Hepatocyte (in vitro differentiated cells): ENCODE measurements around the gene CHN2. TPM values are rescaled to one million over a fixed set of nuclear protein-coding genes. Genes with fewer than 3 reads are reported as not detected.

ENCODE experiments used
- DNase-seq: peaks from one replicate; pipeline ENCODE4 v3.0.0-alpha.2; 2016; ENCODE audit warnings: low spot score
- H2AFZ ChIP-seq: fragments of 200-600 bp; sonication (generic); 2 replicates; pipeline ENCODE4 v1.6.0; 2016; ENCODE audit warnings: antibody characterized with exemption, mild to moderate bottlenecking
- H3K27ac ChIP-seq: fragments of 200-600 bp; sonication (generic); 2 replicates; pipeline ENCODE4 v1.5.1; 2016; ENCODE audit warnings: mild to moderate bottlenecking
- H3K27me3 ChIP-seq: fragments of 200-600 bp; sonication (generic); 2 replicates; pipeline ENCODE4 v1.6.1; 2016
- H3K36me3 ChIP-seq: fragments of 200-600 bp; sonication (generic); replicated peaks from 2 replicates; pipeline ENCODE4 v1.5.1; 2016; ENCODE audit warnings: low read depth; ENCODE audit not compliant: insufficient read depth
- H3K4me1 ChIP-seq: fragments of 200-600 bp; sonication (generic); 2 replicates; pipeline ENCODE4 v1.5.1; 2016; ENCODE audit warnings: mild to moderate bottlenecking, moderate library complexity; ENCODE audit not compliant: insufficient read depth
- H3K4me2 ChIP-seq: fragments of 200-600 bp; sonication (generic); 2 replicates; pipeline ENCODE4 v1.6.0; 2016
- H3K4me3 ChIP-seq: fragments of 200-600 bp; sonication (generic); 2 replicates; pipeline ENCODE4 v1.5.1; 2016; ENCODE audit warnings: mild to moderate bottlenecking
- H3K79me2 ChIP-seq: fragments of 200-600 bp; sonication (generic); 2 replicates; pipeline ENCODE4 v1.6.0; 2017; ENCODE audit warnings: mild to moderate bottlenecking
- H3K9me2 ChIP-seq: fragments of 200-600 bp; sonication (generic); replicated peaks from 2 replicates; pipeline ENCODE4 v1.6.0; 2017; ENCODE audit warnings: mild to moderate bottlenecking; ENCODE audit not compliant: insufficient read depth
- H3K9me3 ChIP-seq: fragments of 200-600 bp; sonication (generic); 2 replicates; pipeline ENCODE4 v1.5.1; 2016; ENCODE audit warnings: low read depth, mild to moderate bottlenecking
- H4K20me1 ChIP-seq: fragments of 200-600 bp; sonication (generic); 2 replicates; pipeline ENCODE4 v1.6.0; 2016; ENCODE audit warnings: mild to moderate bottlenecking; ENCODE audit not compliant: insufficient read depth, poor library complexity, severe bottlenecking
- CTCF ChIP-seq: fragments of 200-600 bp; sonication (generic); IDR thresholded peaks from 2 replicates; pipeline ENCODE4 v1.5.1; 2016; ENCODE audit warnings: antibody characterized with exemption, mild to moderate bottlenecking; ENCODE audit not compliant: poor library complexity
- EZH2 ChIP-seq: fragments of 200-600 bp; sonication (generic); IDR thresholded peaks from 2 replicates; pipeline ENCODE4 v1.6.1; 2016; ENCODE audit warnings: antibody characterized with exemption, mild to moderate bottlenecking, borderline replicate concordance
- EZH2phosphoT487 ChIP-seq: fragments of 200-600 bp; sonication (generic); IDR thresholded peaks from one replicate; pipeline ENCODE4 v1.6.1; 2018; ENCODE audit warnings: antibody characterized with exemption, mild to moderate bottlenecking, low read depth, moderate library complexity; ENCODE audit not compliant: unreplicated experiment, severe bottlenecking
- WGBS: methylation state at CpG from one replicate; pipeline ENCODE4 v1.1.6; 2016; ENCODE audit warnings: low lambda C conversion rate; ENCODE audit errors: missing lambda C conversion rate; 5-methylcytosine and 5-hydroxymethylcytosine counted together
- polyA plus RNA-seq: library from polyadenylated mRNA; unstranded; fragments of >200 nt; fragmentation: Nextera tagmentation; extraction: Ambion mirVana; gene quantifications from 2 replicates; pipeline ENCODE4 v1.2.1, GENCODE V29; 2016
- total RNA-seq: library from RNA; depleted of rRNA; stranded (reverse); fragments of >200 nt; gene quantifications from 2 replicates; pipeline ENCODE4 v1.2.3, GENCODE V29; 2014

Gene CHN2
- total and polyA plus RNA-seq, 2 experiments from 2014 or later, result 8.7 to 12.3 TPM

- Histone ChIP-seq H3K9me2 (no peaks in the 10 kb centered on the region), H4K20me1 (no peaks in the 10 kb centered on the region), H3K4me2 (no peak overlapping the region), H3K4me3 (no peak overlapping the region), H3K4me1 (peaks cover 3% of the 10 kb centered on the region), H3K9me3 (no peaks in the 10 kb centered on the region), H3K27ac (no peak overlapping the region), H2AFZ (no peak overlapping the region), H3K36me3 (no peaks in the 10 kb centered on the region), H3K79me2 (no peaks in the 10 kb centered on the region), H3K27me3 (no peaks in the 10 kb centered on the region)
- 42% methylated on average over 3 of the region's 3 CpGs for WGBS
- no peak for DNase-seq
- TF ChIP-seq EZH2phosphoT487 (no peak), EZH2 (no peak), CTCF (no peak)
Measured at GRCh38 chr7:29322023-29322712, 127.6 kb downstream of the CHN2 start.

- no peak overlapping the region for H3K4me3 ChIP-seq
- TF ChIP-seq EZH2 (no peak), EZH2phosphoT487 (no peak), CTCF (no peak)
- H3K27me3 ChIP-seq, result no peaks in the 10 kb centered on the region
- H3K9me2 ChIP-seq, result no peaks in the 10 kb centered on the region
- no peaks in the 10 kb centered on the region for H3K36me3 ChIP-seq
- H3K79me2 ChIP-seq, result no peaks in the 10 kb centered on the region
- no peaks in the 10 kb centered on the region for H3K9me3 ChIP-seq
- H2AFZ ChIP-seq, result no peak overlapping the region
- WGBS, result 89% methylated on average over 2 of the region's 2 CpGs
- no peak overlapping the region for H3K4me2 ChIP-seq
- no peak for DNase-seq
- H3K27ac ChIP-seq, result no peak overlapping the region
- peaks cover 22% of the 10 kb centered on the region for H3K4me1 ChIP-seq
- no peaks in the 10 kb centered on the region for H4K20me1 ChIP-seq
Measured at GRCh38 chr7:29325476-29325875, 130.9 kb downstream of the CHN2 start.

GRCh38 chr7:29326864-29327263 lies 132.3 kb downstream of the CHN2 start:
- DNase-seq, result no peak
- no peaks in the 10 kb centered on the region for H3K9me3 ChIP-seq
- TF ChIP-seq EZH2phosphoT487, result no peak
- no peak for TF ChIP-seq CTCF
- no peak for TF ChIP-seq EZH2
- H2AFZ ChIP-seq, result no peak overlapping the region
- 35% methylated on average over 1 of the region's 1 CpG for whole genome bisulfite sequencing
- H3K4me3 ChIP-seq, result no peak overlapping the region
- no peak overlapping the region for H3K4me2 ChIP-seq
- no peaks in the 10 kb centered on the region for H3K79me2 ChIP-seq
- no peak overlapping the region for H3K27ac ChIP-seq
- no peaks in the 10 kb centered on the region for H3K36me3 ChIP-seq
- peaks cover 22% of the 10 kb centered on the region for H3K4me1 ChIP-seq
- no peaks in the 10 kb centered on the region for H3K9me2 ChIP-seq
- no peaks in the 10 kb centered on the region for H4K20me1 ChIP-seq
- no peaks in the 10 kb centered on the region for H3K27me3 ChIP-seq

- DNase-seq, result no peak
- H3K27ac ChIP-seq, result peak overlapping the region; percentile 54
- H4K20me1 ChIP-seq, result no peaks in the 10 kb centered on the region
- no peaks in the 10 kb centered on the region for H3K27me3 ChIP-seq
- peak overlapping the region; percentile 29 for H3K4me2 ChIP-seq
- no peaks in the 10 kb centered on the region for H3K9me3 ChIP-seq
- no peak overlapping the region for H3K4me3 ChIP-seq
- 75% methylated on average over 8 of the region's 8 CpGs for WGBS
- H2AFZ ChIP-seq, result no peak overlapping the region
- peaks cover 22% of the 10 kb centered on the region for H3K4me1 ChIP-seq
- H3K36me3 ChIP-seq, result no peaks in the 10 kb centered on the region
- TF ChIP-seq EZH2phosphoT487 (no peak), EZH2 (no peak), CTCF (no peak)
- H3K79me2 ChIP-seq, result no peaks in the 10 kb centered on the region
- H3K9me2 ChIP-seq, result no peaks in the 10 kb centered on the region
Measured at GRCh38 chr7:29327455-29327854, 132.9 kb downstream of the CHN2 start.
